ENCODE results near the gene HOPX.
A peak's percentile ranks its signal among the peaks of the same experiment; 100 is the strongest.
"Not testable (repeated sequence)": the region's sequence is repeated elsewhere in the genome, so short reads cannot be mapped to it uniquely, and the experiment has no call there.

HOPX gene

DNA sequence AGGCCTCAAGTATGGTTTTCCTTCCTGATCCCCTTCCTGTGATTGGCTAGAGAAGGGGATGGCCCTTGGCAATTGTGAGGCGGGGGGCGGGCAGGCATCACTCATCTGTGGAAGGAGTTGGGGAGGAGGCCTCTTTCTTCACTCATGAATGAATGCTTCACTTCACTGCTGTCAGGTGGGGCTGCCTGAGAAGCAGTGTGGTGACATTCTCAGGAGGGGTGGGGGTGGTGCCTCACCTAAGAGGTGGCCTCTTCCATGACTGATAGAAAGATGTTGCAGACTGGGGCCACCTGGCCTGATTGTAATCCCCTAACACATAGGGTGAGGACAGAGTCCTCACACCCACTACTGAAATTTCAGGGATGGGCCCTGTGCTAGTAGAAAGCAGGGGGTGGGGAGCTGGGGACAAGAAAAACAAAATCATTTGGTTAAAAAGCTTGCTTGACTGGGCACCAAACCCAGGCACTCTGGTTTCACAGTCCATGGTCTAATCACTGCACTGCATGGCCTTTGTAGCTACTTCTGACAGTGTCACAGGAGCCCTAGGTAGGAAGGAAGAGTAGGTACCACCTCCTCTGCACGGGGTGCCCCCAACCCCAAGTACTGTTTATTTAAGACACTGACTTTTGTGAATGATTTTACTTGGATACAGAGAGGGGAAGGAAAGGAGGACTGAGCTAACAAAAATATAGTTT lies 5.6 kb upstream of the HOPX start:
- DNase-seq: no peak

GRCh38 chr4:56684320-56685050 lies 3.4 kb upstream of the HOPX start:
- DNase-seq: no peak

GRCh38 chr4:56683455-56683854 lies 2.4 kb upstream of the HOPX start:
- DNase-seq: no peak

GRCh38 chr4:56681853-56682525 lies 893 bp upstream of the HOPX start:
- DNase-seq: no peak

GRCh38 chr4:56680266-56680665 lies 830 bp downstream of the HOPX start:
- no peak for DNase-seq

DNA sequence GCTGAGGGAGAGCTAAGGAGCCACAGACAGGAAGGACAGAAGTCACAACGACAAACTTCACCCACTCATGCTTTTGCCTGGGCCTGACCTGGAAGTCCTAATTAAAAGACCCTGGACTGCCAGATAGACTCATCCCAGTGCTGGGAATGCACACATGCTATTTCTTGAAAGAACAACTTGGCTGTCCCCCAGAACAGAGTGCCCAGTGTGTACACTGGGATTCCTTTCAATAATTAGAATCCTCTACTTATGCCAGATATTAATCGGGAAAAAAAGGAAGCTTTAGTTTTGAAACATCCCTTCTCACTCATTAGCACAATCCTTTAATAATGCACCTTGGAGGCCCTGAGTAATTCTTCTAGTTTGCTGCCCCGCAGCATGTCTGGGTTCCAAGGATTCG lies 3.4 kb downstream of the HOPX start:
- DNase-seq: no peak

DNA sequence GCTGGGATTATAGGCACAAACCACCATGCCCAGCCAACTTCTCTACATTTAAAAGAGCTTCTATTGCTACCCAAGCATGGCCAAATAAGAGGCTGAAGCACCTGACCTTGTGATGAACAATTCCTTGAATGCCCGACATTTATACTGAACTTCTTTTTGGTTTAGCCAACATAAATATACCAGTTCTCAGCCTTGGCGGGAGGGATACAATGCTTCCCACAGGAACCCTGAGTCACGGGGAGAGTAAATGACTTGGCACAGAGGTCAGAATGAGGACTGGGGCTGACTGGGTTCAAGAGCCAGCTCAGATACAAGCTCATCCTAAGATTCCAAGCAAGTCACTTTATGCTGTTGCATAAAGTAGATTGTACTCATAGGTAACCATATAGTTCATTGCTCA lies 6.1 kb downstream of the HOPX start:
- DNase-seq: peak; percentile 32

GRCh38 chr4:56671860-56672259 lies 9.2 kb downstream of the HOPX start:
- DNase-seq: no peak

- no peak for DNase-seq
Measured at GRCh38 chr4:56671373-56671772, 9.7 kb downstream of the HOPX start.

DNA sequence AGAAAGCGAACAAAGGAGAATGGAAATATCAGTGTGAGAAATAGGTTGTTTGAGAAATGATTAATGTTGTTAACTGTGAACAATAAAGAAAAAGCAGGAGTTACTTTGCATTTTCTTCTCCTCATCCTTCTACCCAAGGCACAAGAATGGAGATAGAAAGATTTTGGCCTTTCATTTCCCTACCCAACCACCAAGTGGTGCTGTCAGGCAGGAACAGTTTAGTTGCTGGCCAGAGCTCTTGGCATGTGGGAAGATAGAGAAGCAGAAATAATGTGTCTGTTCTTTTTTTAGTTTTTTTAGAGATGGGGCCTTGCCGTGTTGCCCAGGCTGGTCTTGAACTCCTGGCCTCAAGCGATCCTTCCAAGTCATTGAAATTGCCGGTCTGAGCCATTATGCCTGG lies 12.8 kb downstream of the HOPX start:
- no peak for DNase-seq

DNA sequence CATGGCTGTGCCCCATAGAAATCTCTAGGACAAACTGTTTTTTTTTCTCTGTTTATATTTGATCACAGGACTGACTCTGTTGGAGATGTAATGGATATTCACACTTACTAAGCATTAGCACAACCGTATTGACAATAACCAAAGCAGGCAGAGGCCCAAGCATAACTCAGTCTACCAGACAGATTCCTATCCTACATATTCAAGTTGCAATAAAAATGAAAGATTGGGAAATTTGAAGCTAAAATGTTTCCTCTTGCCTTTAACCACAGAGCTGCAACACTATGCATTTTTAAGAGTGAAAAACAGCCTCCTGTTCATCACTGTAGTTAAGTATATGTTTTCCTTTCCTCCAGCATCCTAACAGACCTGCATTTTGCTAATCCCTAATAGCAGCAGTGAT lies 13.7 kb downstream of the HOPX start:
- DNase-seq: not testable (repeated sequence)

GRCh38 chr4:56666279-56666678 lies 14.8 kb downstream of the HOPX start:
- DNase-seq: no peak

- no peak for DNase-seq
Measured at GRCh38 chr4:56665781-56666180, 15.3 kb downstream of the HOPX start.

GRCh38 chr4:56662782-56663468 lies 18.2 kb downstream of the HOPX start:
- DNase-seq: no peak

DNA sequence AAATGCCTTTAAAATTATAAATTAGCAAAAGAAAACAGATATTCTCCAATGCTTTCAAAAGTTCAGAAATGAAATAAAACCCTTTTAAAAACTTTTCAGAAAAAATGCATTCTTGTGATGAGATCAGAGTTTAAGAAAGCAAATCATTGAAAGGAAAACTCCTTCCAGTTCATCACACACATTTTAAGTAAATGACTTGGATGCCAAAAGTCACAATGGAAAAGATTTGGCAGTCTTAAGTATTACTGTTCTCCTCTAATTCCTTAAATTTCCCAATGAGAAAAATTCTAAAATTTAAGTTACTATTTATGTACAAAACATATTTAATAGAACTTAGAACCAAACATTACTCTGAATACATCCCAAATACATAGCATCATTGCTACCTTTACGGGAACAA lies 21.1 kb downstream of the HOPX start:
- DNase-seq: no peak

DNA sequence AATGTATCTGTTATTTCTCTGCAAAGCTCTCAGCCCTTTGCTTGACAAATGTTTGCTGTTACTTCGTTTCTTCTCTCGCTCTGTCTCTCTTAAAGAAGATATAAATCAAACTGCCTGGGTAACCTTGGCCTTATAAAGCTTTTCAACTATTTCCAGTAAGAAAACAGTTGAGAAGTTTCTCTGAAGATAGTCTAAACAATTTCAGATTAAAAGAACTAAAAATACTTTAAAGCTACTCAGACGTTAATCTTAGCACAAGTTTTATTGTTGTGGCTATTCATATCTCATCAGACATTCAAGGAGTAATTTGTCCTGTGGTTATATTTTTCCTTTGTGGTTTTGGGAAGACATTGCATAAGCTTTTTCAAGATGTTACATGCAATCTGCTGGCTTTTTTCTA lies 22.6 kb downstream of the HOPX start:
- DNase-seq: peak; percentile 34

- DNase-seq: no peak
Measured at GRCh38 chr4:56657818-56658217, 23.3 kb downstream of the HOPX start.

DNA sequence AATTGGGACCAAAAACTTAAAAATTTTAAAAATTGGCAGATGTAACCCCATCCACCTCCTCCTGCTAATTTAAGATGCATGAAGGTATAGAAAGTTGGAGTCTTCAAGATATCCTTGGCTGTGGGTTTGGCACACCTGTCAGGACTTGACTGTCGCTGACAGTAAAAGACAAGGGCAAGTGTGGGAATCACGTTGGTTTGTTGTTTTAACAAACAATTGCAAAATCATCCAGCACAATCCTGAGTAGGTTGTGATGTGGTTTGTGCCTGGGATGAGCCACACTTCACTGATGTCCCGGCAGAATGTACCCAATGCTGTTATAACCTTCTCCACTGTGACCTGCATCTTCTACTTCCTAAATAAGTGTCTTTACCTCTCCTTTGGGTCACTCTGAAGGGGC lies 24.0 kb downstream of the HOPX start:
- no peak for DNase-seq

DNA sequence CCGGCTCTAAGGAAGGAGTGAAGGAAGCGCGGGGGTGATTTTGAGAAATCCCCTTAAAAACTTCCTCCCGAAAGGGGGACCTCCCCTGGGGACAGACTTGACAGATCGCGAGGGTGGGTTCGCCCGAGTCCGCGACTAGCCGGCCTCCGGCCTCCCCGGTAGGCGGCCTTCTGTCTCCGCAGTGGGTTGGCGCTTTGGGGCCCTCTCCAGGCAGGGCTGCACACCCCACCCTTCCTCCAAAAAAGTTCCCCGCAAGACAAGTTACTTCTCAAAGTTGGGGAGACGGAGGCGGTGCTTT lies 24.8 kb downstream of the HOPX start:
- no peak for DNase-seq

DNA sequence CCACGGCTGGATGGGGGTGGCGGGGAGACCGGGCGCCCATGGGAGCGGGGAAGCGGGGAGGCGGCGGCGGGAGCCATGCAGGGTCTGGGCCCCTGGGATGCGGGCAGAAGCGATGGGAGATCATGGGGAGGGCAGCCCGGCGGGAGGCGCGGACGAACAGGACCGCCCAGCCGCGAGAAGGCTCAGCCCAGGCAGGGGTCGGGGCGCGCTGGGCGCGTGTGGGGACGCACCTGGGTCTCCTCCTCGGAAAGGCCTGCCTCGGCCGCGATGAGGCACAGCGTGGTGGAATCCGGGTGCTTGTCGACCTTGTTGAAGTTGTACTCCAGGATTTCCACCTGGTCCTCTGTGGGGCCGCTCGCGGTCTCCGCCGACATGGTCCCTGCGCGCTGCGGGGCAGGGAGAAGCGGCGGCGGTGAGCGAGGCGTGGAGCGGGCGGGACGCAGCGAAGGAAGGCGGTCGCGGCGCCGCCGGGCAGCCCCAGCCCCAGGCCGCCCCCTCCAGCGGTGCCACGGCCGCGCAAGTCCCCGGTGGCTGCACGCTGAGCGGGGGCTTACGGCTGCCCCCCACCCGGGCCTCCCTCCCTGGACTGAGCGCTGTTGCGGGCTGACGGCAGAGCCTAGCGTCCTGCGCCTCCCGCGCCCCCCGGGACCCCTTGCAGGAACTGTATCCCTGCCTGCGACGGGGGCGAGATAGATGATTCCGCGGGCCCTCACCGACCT lies 25.3 kb downstream of the HOPX start:
- DNase-seq: no peak

GRCh38 chr4:56655209-56655626 lies 25.9 kb downstream of the HOPX start:
- DNase-seq: no peak

GRCh38 chr4:56654238-56654632 lies 26.9 kb downstream of the HOPX start:
- no peak for DNase-seq

All from kidney glomerular epithelial cell (primary cell).